IPS-20b (cell line): ENCODE measurements around the gene PTTG1IP.
A peak's percentile ranks its signal among the peaks of the same experiment; 100 is the strongest.

Experiments
- H3K27ac ChIP-seq: one replicate; pipeline ENCODE4 v1.5.1; 2013; ENCODE audit warnings: low read length
- H3K27me3 ChIP-seq: 2 replicates; pipeline ENCODE4 v1.6.1; 2013; ENCODE audit warnings: mild to moderate bottlenecking, low read length, inconsistent platforms; ENCODE audit not compliant: insufficient read depth
- H3K36me3 ChIP-seq: 2 replicates; pipeline ENCODE4 v1.6.1; 2013; ENCODE audit warnings: low read depth, mild to moderate bottlenecking, inconsistent platforms, low read length, moderate library complexity; ENCODE audit not compliant: insufficient read depth
- H3K4me1 ChIP-seq: 2 replicates; pipeline ENCODE4 v1.6.1; 2013; ENCODE audit warnings: mild to moderate bottlenecking, control low read depth, inconsistent platforms, low read length, moderate library complexity; ENCODE audit not compliant: insufficient read depth
- H3K4me3 ChIP-seq: 2 replicates; pipeline ENCODE4 v1.5.1; 2013; ENCODE audit warnings: mild to moderate bottlenecking, low read length, inconsistent platforms
- H3K9ac ChIP-seq: 2 replicates; pipeline ENCODE4 v1.6.1; 2013; ENCODE audit warnings: low read depth, mild to moderate bottlenecking, inconsistent platforms, low read length, moderate library complexity
- H3K9me3 ChIP-seq: 2 replicates; pipeline ENCODE4 v1.6.1; 2013; ENCODE audit warnings: mild to moderate bottlenecking, low read depth, low read length, inconsistent platforms; ENCODE audit not compliant: insufficient read depth

The PTTG1IP gene

GRCh38 chr21:44850208-44850800 lies 23.2 kb downstream of the PTTG1IP start:
- Histone ChIP-seq H3K36me3 (peaks cover 53% of the 10 kb centered on the region), H3K27ac (no peak overlapping the region), H3K9me3 (no peaks in the 10 kb centered on the region), H3K27me3 (no peaks in the 10 kb centered on the region), H3K9ac (no peak overlapping the region), H3K4me3 (no peak overlapping the region), H3K4me1 (peaks cover 2% of the 10 kb centered on the region; the same call in 1 of the 2 replicates)

DNA sequence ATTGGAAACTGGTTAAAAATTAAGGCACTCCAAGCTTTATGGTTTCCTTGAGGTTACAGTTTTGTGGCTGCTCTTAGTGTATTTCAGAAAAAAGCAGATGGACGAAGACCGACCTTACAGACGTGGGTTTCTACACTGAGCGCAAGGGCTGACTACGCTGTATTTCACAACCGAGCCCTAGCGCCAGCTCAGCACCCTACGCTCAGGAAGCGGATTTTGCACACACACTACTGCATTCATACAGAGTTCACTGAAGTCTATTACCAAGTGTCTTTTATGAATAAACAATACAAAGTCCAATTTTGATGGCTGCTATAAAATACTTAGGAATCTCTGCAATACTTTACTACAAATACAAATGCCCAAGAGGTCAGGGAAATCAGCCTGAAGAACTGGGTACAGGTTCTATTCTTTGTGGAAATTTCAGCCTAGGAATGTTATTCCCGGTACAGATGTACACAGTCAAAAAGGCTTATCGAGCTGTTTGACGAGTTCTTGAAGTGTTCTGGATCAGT lies 23.8 kb downstream of the PTTG1IP start:
- Histone ChIP-seq H3K9me3 (no peaks in the 10 kb centered on the region), H3K9ac (no peak overlapping the region), H3K27ac (no peak overlapping the region), H3K4me3 (no peak overlapping the region), H3K27me3 (no peaks in the 10 kb centered on the region), H3K4me1 (peaks cover 2% of the 10 kb centered on the region; the same call in 1 of the 2 replicates), H3K36me3 (peaks cover 47% of the 10 kb centered on the region)

- peaks cover 40% of the 10 kb centered on the region for H3K36me3 ChIP-seq
- H3K27me3 ChIP-seq: no peaks in the 10 kb centered on the region
- H3K4me3 ChIP-seq: no peak overlapping the region
These were observed 24.5 kb downstream of the PTTG1IP start for GRCh38 chr21:44848821-44849521.

GRCh38 chr21:44847261-44848056 lies 26.0 kb downstream of the PTTG1IP start:
- Histone ChIP-seq H3K4me1 (peaks cover 2% of the 10 kb centered on the region; the same call in 1 of the 2 replicates), H3K9ac (no peak overlapping the region), H3K9me3 (no peaks in the 10 kb centered on the region), H3K36me3 (peaks cover 31% of the 10 kb centered on the region), H3K4me3 (no peak overlapping the region), H3K27ac (no peak overlapping the region), H3K27me3 (no peaks in the 10 kb centered on the region)

More at GRCh38 chr21:44848821-44849521, 24.5 kb downstream of the PTTG1IP start:
- no peaks in the 10 kb centered on the region for H3K9me3 ChIP-seq
- no peak overlapping the region for H3K27ac ChIP-seq
- peaks cover 2% of the 10 kb centered on the region; the same call in 1 of the 2 replicates for H3K4me1 ChIP-seq
- no peak overlapping the region for H3K9ac ChIP-seq

GRCh38 chr21:44846485-44847260 lies 26.8 kb downstream of the PTTG1IP start:
- Histone ChIP-seq H3K9me3 (no peaks in the 10 kb centered on the region), H3K27me3 (no peaks in the 10 kb centered on the region), H3K27ac (no peak overlapping the region), H3K4me1 (peaks cover 2% of the 10 kb centered on the region; the same call in 1 of the 2 replicates), H3K9ac (no peak overlapping the region), H3K4me3 (peak overlapping the region; percentile 45; the same call in 1 of the 2 replicates), H3K36me3 (peaks cover 26% of the 10 kb centered on the region)

GRCh38 chr21:44846224-44846484 lies 27.3 kb downstream of the PTTG1IP start:
- Histone ChIP-seq H3K4me3 (peak overlapping the region; percentile 45), H3K9ac (no peak overlapping the region), H3K9me3 (no peaks in the 10 kb centered on the region), H3K27me3 (no peaks in the 10 kb centered on the region), H3K4me1 (peaks cover 2% of the 10 kb centered on the region; the same call in 1 of the 2 replicates), H3K36me3 (peaks cover 21% of the 10 kb centered on the region), H3K27ac (no peak overlapping the region)

DNA sequence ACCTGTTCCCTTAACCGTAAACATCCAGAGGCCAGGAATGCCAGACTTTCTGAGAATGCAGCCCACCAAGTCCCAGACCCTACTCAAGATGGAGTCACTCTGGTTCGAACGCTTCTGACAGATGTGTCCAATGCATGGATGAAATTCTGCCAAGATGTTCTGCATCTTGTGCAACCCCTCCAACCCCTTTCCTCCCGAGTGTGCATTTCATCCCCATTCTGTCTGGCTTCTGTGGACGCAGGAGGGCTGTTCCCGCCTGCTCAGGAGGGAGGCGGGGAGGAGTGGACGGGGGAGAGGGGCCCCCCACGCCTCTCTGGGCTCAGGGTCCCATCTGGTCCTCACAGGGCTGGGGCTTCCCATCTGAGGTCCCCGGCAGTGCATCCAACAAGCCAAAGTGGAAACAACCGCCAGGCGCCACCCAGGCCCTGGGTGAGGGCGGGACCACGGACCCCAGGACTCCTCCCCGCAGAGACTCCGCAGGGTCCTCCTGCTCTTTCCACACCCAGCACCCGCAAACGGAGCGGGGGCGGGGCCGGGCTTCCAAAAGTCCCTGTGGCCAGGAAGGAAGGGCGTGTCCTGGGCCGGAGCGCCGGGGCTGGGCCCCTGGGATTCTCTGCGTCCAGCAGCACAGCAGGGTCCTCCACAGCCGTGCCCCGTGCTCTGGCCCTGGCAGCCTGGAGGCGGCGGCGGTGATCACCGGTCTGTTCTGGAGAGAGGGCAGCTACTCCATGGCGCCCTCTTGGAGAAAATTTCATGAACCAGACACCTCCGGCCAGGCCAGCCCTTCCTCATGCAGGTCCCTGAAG lies 27.9 kb downstream of the PTTG1IP start:
- peaks cover 15% of the 10 kb centered on the region for H3K36me3 ChIP-seq
- H3K9me3 ChIP-seq: no peaks in the 10 kb centered on the region
- H3K4me3 ChIP-seq: peak overlapping the region; percentile 45
- H3K27ac ChIP-seq: no peak overlapping the region
- no peaks in the 10 kb centered on the region for H3K27me3 ChIP-seq
- no peak overlapping the region for H3K9ac ChIP-seq
- peaks cover 2% of the 10 kb centered on the region; the same call in 1 of the 2 replicates for H3K4me1 ChIP-seq

- H3K9ac ChIP-seq: peak overlapping the region; percentile 47; the same call in 1 of the 2 replicates
- peak overlapping the region; percentile 58; the same call in 1 of the 2 replicates for H3K4me3 ChIP-seq
- peaks cover 2% of the 10 kb centered on the region; the same call in 1 of the 2 replicates for H3K4me1 ChIP-seq
- no peaks in the 10 kb centered on the region for H3K9me3 ChIP-seq
- H3K27ac ChIP-seq: no peak overlapping the region
- H3K27me3 ChIP-seq: no peaks in the 10 kb centered on the region
- H3K36me3 ChIP-seq: peaks cover 2% of the 10 kb centered on the region
These were observed 29.2 kb downstream of the PTTG1IP start for GRCh38 chr21:44844256-44844655.

GRCh38 chr21:44842721-44843445 lies 30.6 kb downstream of the PTTG1IP start:
- Histone ChIP-seq H3K27me3 (no peaks in the 10 kb centered on the region), H3K9me3 (no peaks in the 10 kb centered on the region), H3K9ac (no peak overlapping the region), H3K4me1 (peaks cover 2% of the 10 kb centered on the region; the same call in 1 of the 2 replicates), H3K4me3 (no peak overlapping the region), H3K36me3 (no peaks in the 10 kb centered on the region), H3K27ac (no peak overlapping the region)

- Histone ChIP-seq H3K27me3 (no peaks in the 10 kb centered on the region), H3K36me3 (no peaks in the 10 kb centered on the region), H3K9ac (no peak overlapping the region), H3K4me1 (peaks cover 2% of the 10 kb centered on the region; the same call in 1 of the 2 replicates), H3K9me3 (no peaks in the 10 kb centered on the region), H3K4me3 (no peak overlapping the region), H3K27ac (no peak overlapping the region)
These were observed 31.4 kb downstream of the PTTG1IP start for GRCh38 chr21:44842087-44842486.
